Esophagus squamous epithelium (tissue), 5 donors: ENCODE results near the gene CDH13. TPM values are rescaled to one million over a fixed set of nuclear protein-coding genes. Genes with fewer than 3 reads are reported as not detected.

ENCODE experiments used
- DNase-seq: peaks from one replicate; lab custom pipeline; 2025; lab: John Stamatoyannopoulos, UW
- H3K27ac ChIP-seq, 4 donors: fragments of 200-600 bp; sonication (generic); one replicate each; pipeline ENCODE4 v1.5.1; 2016 to 2019; ENCODE audit warnings: mild to moderate bottlenecking in 1 of 4
- H3K27me3 ChIP-seq, 4 donors: fragments of 200-600 bp; sonication (generic); 1 replicate in 3 of 4; 2 replicates in 1 of 4; pipeline versions ENCODE4 v1.5.1 to v1.6.0; 2017 to 2021; ENCODE audit warnings: antibody characterized with exemption in 1 of 4
- H3K36me3 ChIP-seq, 3 donors: fragments of 200-600 bp; sonication (generic); one replicate each; pipeline ENCODE4 v1.5.1; 2016 to 2019
- H3K4me1 ChIP-seq, 3 donors: fragments of 200-600 bp; sonication (generic); one replicate each; pipeline ENCODE4 v1.5.1; 2017 to 2019
- H3K4me3 ChIP-seq, 4 donors: fragments of 200-600 bp; sonication (generic); 1 replicate in 3 of 4; 2 replicates in 1 of 4; pipeline ENCODE4 v1.5.1; 2016 to 2019; ENCODE audit warnings: mild to moderate bottlenecking in 2 of 4, moderate library complexity in 1 of 4
- H3K9me3 ChIP-seq, 3 donors: fragments of 200-600 bp; sonication (generic); one replicate each; pipeline ENCODE4 v1.5.1; 2016 to 2019
- CTCF ChIP-seq, 6 experiments: fragments of 450-650 bp in 4 of 6; fragments of 200-600 bp in 2 of 6; sonication (generic) in 2 of 6; IDR thresholded peaks; one replicate each; pipeline ENCODE4 v1.5.1; 2016 to 2019; ENCODE audit warnings: antibody characterized with exemption in 6 of 6, mild to moderate bottlenecking in 4 of 6, moderate library complexity in 4 of 6
- POLR2A ChIP-seq, 4 donors: fragments of 450-650 bp; IDR thresholded peaks; one replicate each; pipeline ENCODE4 v1.6.1; 2017; ENCODE audit warnings: antibody characterized with exemption in 4 of 4, mild to moderate bottlenecking in 4 of 4, moderate library complexity in 3 of 4
- WGBS, 2 donors: methylation state at CpG; one replicate each; pipeline ENCODE4 v1.1.5; 2018; 5-methylcytosine and 5-hydroxymethylcytosine counted together
- intact Hi-C: fragments of 100-400 bp; cut with DNase I; formaldehyde crosslinking; loops from one replicate; pipeline ENCODE4 v1.15.0; 2022
- total RNA-seq, 4 donors: library from RNA; depleted of rRNA; stranded (reverse); fragments of >200 nt; gene quantifications; one replicate each; pipeline ENCODE4 v1.1.0, GENCODE V29; 2016
- donor health status: DM: yes; HTN: yes; CAD: no.

The CDH13 gene
- total RNA-seq, 4 donors from 2014 or later = 6.9 to 31.9 (median 21.1) TPM

GRCh38 chr16:83568345-83568744 lies 941.6 kb downstream of the CDH13 start:
- TF ChIP-seq CTCF (IDR thresholded peaks at IDR 0.05) (no peak), POLR2A (IDR thresholded peaks at IDR 0.05) (no peak)
- no peaks in the 10 kb centered on the region for H3K36me3 ChIP-seq
- no peak overlapping the region for H3K4me3 ChIP-seq
- no peaks in the 10 kb centered on the region for H3K27me3 ChIP-seq
- no peaks in the 10 kb centered on the region for H3K9me3 ChIP-seq
- intact Hi-C loops = no loop called here
- DNase-seq = no peak
- no peaks in the 10 kb centered on the region for H3K4me1 ChIP-seq
- no peak overlapping the region for H3K27ac ChIP-seq
- 61% methylated on average over 7 of the region's 7 CpGs for WGBS, 2 donors

- H3K4me3 ChIP-seq = no peak overlapping the region
- no peaks in the 10 kb centered on the region for H3K27me3 ChIP-seq
- intact Hi-C loops = no loop called here
- no peak for TF ChIP-seq CTCF (IDR thresholded peaks at IDR 0.05)
- no peak for TF ChIP-seq POLR2A (IDR thresholded peaks at IDR 0.05)
- no peak for DNase-seq
- H3K27ac ChIP-seq = no peak overlapping the region
- H3K9me3 ChIP-seq = no peaks in the 10 kb centered on the region
- 48 to 62% methylated on average over 6 of the region's 6 CpGs for WGBS, 2 donors
- H3K36me3 ChIP-seq = no peaks in the 10 kb centered on the region
- no peaks in the 10 kb centered on the region for H3K4me1 ChIP-seq
Measured at GRCh38 chr16:83574388-83574787, 947.6 kb downstream of the CDH13 start.

- intact Hi-C loops = no loop called here
- no peaks in the 10 kb centered on the region for H3K36me3 ChIP-seq
- H3K9me3 ChIP-seq = no peaks in the 10 kb centered on the region
- no peak for DNase-seq
- WGBS, 2 donors = 83 to 90% methylated on average over 7 of the region's 7 CpGs
- no peaks in the 10 kb centered on the region for H3K27me3 ChIP-seq
- no peak overlapping the region for H3K4me3 ChIP-seq
- H3K27ac ChIP-seq = no peak overlapping the region
- no peaks in the 10 kb centered on the region for H3K4me1 ChIP-seq
- TF ChIP-seq CTCF (IDR thresholded peaks at IDR 0.05) (no peak), POLR2A (IDR thresholded peaks at IDR 0.05) (no peak)
Measured at GRCh38 chr16:83577078-83577745, 950.4 kb downstream of the CDH13 start.

- no peak overlapping the region for H3K4me3 ChIP-seq
- TF ChIP-seq CTCF (IDR thresholded peaks at IDR 0.05) (no peak), POLR2A (IDR thresholded peaks at IDR 0.05) (no peak)
- DNase-seq = no peak
- 74 to 83% methylated on average over 4 to 7 of the region's 7 CpGs for WGBS, 2 donors
- no peaks in the 10 kb centered on the region for H3K27me3 ChIP-seq
- no peaks in the 10 kb centered on the region for H3K9me3 ChIP-seq
- intact Hi-C loops = no loop called here
- no peaks in the 10 kb centered on the region for H3K36me3 ChIP-seq
- no peak overlapping the region for H3K27ac ChIP-seq
- no peaks in the 10 kb centered on the region for H3K4me1 ChIP-seq
Measured at GRCh38 chr16:83578171-83578570, 951.4 kb downstream of the CDH13 start.

- DNase-seq = no peak
- Histone ChIP-seq H3K27me3 (no peaks in the 10 kb centered on the region), H3K4me3 (no peak overlapping the region), H3K27ac (no peak overlapping the region), H3K9me3 (no peaks in the 10 kb centered on the region), H3K36me3 (no peaks in the 10 kb centered on the region), H3K4me1 (no peaks in the 10 kb centered on the region)
- 33 to 53% methylated on average over 1 of the region's 1 CpG for WGBS, 2 donors
- intact Hi-C loops = no loop called here
- TF ChIP-seq POLR2A (IDR thresholded peaks at IDR 0.05) (no peak), CTCF (IDR thresholded peaks at IDR 0.05) (no peak)
Measured at GRCh38 chr16:83579027-83579426, 952.3 kb downstream of the CDH13 start.
